Femur (tissue), 1 donor: ENCODE measurements around the gene FGGY.
"Not testable (repeated sequence)": the region's sequence is repeated elsewhere in the genome, so short reads cannot be mapped to it uniquely, and the experiment has no call there.

Experiments used
- DNase-seq: peaks from one replicate; pipeline ENCODE4 v3.0.0-alpha.2; 2017

The FGGY gene

DNA sequence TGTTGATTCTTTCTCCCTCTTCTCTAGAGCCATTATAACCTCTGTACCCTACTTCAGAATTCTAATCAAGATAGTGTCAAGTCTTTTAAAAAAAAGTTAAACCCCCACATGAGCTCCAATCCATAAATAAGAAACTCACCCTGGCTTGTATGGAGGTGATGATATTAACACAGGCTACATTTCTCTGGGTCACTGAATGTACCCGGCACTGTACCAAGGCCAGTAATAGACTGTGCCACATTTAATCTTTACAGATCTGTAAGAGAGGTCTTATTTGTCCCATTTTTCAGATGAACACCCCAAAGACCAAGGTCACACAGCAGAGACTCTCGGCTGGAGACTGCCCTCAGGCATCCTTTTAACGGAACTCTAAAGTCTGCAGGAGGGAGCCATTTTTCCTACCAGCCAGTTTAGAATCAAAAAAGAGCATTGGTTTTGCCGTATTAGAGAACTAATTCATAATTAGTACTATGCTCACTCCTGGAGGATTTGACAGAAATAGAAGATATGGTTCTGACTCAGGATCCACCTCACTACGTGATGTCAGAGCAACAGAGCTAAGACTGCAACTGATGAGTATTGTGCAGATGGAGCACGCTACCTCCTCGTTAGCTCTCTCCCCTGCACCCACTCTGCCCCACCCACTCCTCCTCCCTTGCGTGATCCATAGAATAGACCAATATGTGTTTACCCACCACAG lies 300.7 kb downstream of the FGGY start:
- DNase-seq, result no peak

DNA sequence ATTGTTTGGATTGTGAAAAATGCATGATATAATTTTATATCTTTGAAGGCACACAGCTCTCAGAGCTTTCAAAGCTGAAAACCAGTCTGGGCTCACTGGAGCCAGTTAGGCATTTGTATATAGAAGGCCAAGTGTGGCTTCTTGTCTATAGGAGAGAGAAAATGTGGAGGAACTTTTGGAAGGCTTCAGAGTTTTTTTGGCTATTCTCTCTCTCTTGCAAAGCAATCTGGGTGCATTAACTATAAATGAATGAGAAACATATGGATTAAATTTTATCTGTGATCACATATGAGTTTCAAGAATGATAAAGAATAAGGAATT lies 301.2 kb downstream of the FGGY start:
- DNase-seq, result no peak

DNA sequence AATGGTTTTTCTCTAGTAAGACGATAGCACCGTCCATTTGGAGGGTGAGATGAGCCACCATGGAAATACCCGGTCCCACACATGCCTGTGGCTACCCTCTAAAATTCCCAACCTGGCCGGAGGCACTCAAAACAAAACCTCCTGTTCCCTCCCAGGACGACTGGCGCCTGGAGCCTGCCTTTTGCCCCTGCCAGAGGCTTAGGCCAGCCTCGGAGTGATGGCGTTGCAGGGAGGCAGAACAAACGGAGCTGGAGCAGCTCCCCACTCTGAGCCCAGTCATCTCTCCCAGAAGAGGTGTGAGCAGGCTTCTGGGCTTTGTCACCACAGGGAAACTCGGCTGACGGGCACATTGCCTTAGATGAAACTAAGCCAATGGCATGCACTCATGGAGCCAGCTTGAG lies 304.1 kb downstream of the FGGY start:
- peak; percentile 33 for DNase-seq

DNA sequence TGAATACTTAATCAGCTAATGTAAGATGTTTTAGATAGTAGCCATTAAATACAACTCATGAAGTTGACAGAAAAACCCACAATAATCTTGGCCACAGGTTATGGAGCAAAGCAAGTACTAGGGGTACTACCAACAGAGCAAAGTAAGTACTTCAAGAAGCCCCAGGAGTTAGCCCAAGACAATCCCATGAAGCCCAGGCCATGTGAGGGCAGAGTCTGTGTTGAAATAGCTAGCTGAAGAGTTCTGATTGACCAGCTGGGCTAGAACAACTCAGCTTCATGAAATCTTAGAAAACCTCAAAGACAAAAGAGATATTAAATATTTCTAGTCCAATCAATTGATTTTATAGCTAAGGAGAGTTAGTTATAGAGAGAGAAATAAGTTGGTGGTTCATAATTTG lies 304.9 kb downstream of the FGGY start:
- no peak for DNase-seq

DNA sequence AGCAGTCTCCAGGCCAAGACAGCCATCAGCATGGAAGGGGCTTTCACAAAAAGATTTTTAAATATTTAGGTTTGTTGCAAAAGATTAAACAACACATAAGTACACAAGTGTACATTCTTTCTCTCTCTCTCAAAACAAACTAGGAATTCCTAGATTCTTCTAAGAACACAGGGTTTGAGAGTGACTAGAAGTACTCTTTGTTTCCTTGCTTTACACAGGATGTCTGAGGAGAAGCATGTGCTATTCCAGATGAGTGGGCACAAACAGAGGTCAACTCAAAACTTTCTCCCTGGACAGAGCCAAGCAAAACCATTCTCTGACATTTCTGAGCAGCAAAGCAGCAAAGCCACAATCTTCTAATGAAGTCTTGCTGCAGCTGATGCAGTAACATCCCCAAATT lies 307.3 kb downstream of the FGGY start:
- DNase-seq, result no peak

DNA sequence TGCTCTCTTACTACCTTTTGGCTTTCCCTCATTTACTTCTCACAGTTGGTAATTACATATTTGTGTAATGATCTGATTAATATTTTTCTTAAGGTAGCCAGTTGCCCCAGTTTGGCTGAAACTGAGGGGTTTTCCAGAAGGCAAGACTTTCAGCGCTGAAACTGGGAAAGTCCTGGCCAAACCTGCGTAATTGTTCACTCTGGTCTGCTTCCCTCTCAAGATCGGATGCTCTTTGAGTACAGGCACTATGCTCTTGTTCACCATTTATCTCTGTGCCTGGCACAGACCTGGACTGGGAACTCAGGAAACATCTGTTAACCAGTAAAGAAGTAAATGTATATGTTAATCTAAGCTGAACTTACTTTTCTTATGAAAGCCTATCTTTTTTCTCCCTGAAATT lies 308.3 kb downstream of the FGGY start:
- DNase-seq, result no peak

DNA sequence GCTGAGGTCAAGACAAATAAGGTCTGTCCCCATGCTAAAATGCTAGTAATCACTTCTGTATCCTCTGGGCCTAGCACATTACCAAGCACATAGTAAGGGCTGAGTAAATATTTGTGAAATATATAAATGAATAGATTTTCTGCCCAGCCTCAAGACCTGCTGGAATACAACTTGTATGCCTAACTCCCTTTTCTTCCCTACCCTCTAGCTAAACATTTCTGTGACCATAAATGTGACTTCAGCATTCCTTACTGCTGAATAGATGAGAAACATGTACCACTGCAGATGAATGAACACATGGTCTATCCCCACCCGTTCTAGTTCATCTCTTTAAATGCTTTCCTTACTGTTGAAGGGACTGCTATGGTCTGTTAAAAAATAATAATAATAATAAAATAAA lies 308.9 kb downstream of the FGGY start:
- DNase-seq, result no peak

DNA sequence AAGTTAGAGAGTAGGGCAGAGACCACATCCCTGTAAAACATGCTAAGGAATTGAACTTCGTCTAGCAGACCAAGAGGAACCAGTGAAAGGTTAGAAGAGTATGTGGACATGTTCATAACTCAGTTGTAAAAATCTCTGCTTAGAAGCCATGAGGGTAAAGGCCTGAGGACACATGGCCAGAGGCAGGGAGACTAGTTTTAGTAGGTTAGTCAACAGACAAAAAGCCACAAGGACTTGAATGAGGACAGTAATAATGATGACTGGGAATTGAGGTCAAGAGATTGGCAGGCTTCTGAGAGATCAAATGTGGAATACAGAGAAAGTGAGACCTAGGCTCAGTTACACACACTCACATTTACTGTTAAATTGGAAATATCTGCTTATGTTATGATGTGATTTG lies 312.4 kb downstream of the FGGY start:
- DNase-seq, result no peak

DNA sequence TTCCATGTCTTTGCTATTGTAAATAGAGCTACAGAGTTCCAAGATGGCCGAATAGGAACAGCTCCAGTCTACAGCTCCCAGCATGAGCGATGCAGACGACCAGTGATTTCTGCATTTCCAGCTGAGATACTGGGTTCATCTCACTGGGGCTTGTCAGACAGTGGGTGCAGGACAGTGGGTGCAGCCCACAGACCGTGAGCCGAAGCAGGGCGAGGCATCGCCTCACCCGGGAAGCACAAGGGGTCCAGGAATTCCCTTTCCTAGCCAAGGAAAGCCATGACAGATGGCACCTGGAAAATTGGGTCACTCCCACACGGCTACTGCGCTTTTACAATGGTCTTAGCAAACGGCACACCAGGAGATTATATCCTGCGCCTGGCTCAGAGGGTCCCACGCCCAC lies 313.6 kb downstream of the FGGY start:
- DNase-seq, result not testable (repeated sequence)

DNA sequence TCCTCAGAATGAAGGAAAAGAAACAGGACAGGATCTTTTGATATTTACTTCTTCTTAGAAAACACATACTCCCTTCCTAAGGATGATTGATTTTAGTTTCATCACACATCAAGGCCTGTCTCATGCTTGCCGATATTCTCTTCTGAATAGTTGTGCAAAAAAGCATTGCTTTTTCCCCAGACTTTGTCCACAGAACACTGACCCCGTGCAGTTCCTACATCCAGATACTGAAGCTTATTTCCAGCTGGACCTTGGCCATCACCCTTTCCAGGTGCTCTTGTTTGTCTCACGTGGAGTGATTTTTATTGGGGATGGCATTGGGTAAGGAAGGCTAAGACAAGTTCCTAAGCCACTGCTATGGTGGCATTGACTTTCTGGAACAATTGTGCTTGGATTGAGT lies 320.5 kb downstream of the FGGY start:
- no peak for DNase-seq

DNA sequence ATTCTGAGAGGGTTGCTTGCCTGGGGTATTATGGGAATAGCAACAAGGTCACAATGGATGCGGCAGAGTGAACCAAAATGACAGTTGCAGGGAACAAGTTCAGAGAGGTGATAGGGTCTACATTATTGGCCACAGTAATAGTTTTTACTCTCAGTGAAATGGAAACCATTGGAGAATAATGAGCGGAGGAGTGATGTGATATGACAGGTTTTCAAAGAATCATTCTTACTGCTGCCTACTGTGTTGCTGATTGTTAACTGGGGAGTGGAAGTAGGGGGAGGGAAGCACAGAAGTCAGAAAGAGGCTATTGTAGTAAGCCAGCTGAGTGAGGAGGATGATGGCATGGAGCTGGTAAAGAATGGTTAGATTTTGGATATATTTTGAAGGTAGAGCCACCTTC lies 322.7 kb downstream of the FGGY start:
- no peak for DNase-seq

DNA sequence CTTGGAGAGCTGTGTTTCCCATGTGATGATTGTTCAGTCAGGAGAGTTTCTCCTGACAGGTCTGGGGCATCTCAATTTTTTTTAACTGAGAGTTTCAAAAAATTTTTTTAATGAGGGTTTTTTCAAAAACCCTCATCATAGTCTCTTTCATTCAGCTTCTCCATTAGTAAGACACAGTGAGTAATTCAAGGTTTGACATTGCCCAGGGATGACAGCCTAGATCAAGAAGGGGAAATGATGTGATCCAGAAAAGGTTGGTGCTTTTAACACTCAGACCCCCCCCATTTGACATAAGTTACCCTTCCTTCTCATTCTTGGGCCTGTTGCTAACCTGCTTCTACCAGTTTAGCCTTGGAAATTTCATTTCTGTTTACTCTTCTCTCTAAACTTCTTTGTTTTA lies 328.5 kb downstream of the FGGY start:
- no peak for DNase-seq

DNA sequence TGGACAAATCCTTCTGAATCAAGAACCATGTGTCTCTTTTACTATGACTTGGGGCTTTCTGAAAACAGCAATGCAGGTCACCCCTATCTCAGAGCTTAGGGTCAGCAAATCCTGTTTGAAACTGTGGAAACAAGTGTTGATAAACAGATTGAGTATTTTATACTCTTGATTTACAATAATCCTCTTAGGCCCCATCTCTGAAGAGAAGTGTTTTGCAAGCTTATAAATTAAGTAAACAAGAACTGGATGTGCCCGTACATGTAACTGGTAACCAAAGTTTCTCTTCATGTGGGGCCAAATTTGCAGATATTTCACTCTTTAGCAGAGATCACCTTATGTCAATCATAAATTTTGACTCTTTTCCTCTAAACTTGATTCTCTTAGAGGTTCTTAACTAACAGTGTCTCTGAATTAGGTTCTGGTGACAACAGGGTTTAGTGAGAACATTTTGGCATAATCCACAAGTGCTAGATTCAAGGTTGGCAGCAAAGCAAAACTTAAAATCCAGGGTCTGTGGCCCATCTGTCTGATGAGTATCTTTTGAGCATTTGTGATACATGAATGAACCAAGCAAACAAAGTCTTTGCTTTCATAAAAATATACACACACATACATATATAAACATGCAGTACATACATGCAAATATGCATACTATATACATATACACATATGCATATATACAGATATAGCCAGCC lies 334.8 kb downstream of the FGGY start:
- DNase-seq, result no peak

DNA sequence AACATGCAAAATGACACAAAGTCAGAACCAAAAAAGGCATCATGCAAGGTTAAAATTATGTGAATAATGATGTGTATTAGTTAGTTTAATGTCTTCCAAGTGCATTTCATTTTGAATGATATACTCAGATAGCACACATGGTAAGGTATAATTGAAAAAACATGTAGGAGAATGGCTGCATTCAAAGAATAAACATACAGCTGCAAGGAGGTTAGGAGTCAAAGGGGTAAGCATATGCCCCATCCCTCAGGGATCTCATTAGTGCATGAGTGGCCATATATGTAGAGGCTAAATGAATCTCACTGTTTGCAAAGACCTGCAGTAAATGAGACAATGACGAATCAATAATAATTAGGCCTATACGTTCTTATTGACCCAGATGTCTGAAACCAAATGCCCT lies 338.2 kb downstream of the FGGY start:
- DNase-seq, result no peak

DNA sequence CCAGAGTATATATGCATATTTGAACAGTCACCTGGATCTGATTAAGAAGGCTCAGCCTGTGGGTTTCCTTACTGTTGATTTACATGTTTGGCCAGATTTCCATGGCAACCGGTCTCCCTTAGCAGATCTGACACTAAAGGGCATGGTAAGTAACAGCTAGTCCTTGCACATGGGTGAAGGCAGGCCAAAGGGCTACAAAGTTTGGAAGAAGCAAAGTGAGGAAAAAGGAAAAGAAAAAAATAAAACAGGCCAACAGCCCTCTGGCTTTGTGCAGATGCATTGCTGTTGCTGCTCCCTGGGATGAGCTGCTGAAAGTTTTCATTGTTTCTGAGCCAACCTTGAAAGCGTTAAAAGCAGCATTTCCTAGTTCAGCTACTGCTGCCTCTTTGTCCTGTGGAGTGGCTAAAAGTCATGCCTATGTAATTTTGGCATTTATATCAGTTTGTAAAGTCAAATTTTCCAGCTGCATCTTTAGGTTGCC lies 341.4 kb downstream of the FGGY start:
- peak; percentile 67 for DNase-seq

DNA sequence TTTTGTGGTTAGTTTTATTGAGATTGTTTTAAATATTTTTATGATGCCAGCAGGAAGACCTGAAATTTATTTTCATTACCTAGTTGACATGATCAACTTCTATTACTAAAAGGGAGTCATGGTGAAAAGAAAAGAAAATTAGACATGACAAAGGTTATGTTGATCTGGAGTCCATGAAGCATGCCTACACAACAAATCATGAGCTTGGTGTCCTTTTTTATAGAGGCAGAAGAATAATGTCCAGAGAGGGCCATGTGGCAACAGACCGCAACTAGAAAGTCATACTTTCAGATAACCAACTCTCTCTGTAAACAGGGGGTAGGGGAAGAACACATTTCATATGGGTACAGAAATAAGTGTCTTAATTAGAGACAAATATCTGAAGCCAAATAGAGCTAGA lies 342.4 kb downstream of the FGGY start:
- DNase-seq, result no peak

DNA sequence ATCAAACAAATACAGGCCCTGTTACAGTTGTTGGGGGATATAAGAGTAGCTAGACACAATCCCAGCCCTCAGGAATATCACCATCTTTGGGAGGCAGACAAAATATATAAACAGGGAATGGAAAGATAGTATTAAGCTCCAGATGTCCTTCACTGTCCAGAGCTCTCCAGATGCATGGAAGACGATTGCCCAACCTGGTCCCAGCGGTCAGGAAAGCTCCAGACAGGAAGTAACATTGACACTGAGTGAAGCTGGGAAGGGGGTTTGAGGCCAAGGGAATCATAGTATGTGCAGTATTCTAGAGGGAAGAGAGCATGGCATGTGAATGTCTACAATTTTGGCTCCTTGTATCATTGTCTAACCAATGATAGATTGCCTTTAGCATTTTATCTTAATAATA lies 344.0 kb downstream of the FGGY start:
- peak; percentile 29 for DNase-seq

DNA sequence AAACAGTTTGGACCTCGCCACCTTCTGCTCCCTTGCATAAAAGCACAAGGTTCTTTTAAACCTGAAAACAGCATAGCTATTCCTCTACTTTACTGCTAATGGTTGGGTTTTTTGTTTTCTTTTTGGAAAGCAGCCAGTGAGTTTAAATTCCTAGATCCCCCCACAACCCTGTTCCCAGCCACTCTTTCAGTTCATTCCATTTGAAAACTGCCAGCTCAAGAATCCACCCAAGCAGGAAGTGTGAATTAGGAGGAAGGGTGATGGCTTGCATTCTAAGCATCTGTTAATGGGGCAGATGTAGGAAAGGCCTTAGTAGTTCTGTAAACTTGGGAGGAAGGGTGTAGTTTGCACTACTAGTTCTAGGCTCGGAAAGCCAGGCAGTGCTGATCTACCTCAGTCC lies 344.9 kb downstream of the FGGY start:
- DNase-seq, result no peak

DNA sequence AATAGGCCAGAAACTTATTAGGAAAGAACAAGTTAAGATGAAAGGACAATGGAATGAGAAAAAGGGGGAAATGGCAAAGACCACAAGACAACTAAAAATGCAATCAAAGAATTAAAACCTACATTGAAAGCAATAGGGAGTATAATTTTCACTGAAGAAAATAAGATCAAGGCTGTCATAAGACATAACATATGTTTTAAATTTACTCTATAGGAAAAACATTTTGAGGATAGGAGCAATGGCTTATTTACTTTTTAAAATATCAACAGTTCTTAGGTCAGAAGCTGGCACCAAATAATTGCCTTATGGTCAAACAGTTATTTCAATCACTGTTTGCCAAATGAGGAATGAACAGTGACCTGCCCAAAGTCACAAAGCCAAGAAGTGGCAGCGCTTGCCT lies 346.6 kb downstream of the FGGY start:
- no peak for DNase-seq

DNA sequence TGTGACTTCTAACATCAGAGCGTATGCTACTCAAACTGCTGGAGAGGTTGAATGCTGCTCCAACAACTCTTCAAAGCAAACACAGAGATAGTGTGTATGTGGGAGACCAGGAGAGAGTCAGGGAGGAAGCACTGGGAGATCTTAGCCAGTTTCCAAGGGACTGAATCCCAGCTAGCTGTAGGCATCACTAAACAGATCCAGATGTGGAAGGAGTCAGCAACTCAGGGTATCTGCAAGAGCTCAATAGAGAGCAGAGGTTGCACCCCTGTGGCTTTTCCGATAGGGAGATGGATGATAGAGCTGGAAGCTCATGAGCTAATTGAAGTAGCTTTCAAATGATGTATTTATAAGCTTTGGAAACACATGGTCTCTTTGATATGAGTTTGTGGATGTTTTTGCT lies 349.0 kb downstream of the FGGY start:
- no peak for DNase-seq

DNA sequence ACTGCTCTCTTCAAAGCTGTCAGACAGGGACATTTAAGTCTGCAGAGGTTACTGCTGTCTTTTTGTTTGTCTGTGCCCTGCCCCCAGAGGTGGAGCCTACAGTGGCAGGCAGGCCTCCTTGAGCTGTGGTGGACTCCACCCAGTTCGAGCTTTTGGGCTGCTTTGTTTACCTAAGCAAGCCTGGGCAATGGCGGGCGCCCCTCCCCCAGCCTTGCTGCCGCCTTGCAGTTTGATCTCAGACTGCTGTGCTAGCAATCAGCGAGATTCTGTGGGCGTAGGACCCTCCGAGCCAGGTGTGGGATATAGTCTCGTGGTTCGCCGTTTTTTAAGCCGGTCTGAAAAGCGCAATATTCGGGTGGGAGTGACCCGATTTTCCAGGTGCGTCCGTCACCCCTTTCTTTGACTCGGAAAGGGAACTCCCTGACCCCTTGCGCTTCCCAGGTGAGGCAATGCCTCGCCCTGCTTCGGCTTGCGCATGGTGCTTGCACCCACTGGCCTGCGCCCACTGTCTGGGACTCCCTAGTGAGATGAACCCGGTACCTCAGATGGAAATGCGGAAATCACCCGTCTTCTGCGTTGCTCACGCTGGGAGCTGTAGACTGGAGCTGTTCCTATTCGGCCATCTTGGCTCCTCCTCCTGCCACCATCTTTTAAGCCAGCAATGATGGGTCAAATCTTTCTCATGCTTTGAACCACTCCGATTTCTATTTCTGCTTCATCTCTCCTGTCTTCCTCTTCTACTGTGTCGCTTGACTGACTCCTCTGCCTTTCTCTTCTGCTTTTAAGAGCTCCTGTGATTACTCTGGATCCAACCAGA lies 356.5 kb downstream of the FGGY start:
- DNase-seq, result not testable (repeated sequence)

DNA sequence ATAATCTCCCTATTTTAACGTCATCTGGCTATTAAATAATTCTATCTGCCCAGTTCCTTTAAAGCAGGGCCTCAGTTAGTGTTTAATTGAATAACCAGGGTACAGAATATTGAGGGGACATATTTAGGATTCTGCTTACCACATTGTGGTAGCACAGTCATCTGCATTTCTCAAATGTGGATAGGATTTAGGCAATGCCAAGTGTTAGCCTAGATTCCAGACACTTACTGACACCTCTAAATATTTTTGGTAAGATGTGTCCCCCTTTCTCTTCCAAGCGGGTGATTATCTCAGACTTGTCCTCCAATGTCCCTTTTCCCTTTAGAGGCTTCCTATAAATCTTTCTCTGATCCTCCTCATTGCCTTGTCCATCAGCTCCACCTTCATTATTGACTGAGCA lies 357.1 kb downstream of the FGGY start:
- DNase-seq, result no peak

DNA sequence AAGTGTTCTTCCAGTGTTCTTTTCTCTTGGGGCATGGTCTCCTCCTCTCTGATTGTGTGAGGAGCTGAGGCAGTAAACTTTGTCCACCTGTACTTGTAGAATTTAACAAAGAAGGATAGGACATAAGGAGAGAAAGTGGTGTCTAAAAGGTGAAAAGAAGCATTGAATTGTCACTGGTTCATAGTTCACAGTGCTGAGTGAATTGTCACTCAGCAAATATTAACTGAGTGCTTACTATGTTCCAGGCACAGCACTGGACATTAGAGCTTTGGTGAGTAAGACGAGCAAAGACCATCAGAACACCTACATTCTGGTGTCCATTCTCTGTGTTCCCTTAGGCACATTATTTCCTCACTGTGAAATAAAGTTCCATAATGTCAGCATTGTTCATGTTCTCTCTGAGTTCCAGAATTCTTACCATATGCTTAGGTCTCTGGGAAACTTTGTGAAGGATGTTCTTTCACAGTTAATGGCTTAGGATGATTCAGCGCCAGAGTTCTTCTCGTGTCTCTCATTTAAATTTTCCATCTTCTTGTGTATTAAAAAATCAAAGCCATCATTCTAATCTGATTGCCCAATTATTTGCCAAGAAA lies 361.1 kb downstream of the FGGY start:
- no peak for DNase-seq

DNA sequence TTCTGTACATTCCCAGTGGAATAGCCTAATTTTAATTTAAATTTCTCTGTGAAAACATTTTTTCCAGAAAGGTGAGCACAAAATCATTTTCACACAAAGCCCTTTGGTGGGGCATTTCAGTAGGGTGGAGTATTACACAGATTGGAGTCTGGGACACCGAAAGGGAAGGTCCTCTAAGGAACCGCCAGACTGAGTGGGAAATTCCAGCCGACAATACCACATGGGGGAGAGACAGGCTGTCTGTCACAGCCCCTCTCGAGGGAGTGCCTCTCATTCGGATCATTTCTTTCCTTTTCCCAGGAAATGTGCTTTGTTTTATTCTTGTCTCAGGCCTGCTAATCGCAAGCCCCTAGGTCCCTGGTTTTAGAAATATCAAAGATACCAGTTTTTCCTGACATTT lies 367.3 kb downstream of the FGGY start:
- DNase-seq, result no peak
